ENCODE data around the gene ELK3. TPM values are rescaled to one million over a fixed set of nuclear protein-coding genes. Genes with fewer than 3 reads are reported as not detected.

Gene ELK3
- total and polyA plus RNA-seq, 2 experiments from 2014 or later = 7.3 to 9.6 TPM

DNA sequence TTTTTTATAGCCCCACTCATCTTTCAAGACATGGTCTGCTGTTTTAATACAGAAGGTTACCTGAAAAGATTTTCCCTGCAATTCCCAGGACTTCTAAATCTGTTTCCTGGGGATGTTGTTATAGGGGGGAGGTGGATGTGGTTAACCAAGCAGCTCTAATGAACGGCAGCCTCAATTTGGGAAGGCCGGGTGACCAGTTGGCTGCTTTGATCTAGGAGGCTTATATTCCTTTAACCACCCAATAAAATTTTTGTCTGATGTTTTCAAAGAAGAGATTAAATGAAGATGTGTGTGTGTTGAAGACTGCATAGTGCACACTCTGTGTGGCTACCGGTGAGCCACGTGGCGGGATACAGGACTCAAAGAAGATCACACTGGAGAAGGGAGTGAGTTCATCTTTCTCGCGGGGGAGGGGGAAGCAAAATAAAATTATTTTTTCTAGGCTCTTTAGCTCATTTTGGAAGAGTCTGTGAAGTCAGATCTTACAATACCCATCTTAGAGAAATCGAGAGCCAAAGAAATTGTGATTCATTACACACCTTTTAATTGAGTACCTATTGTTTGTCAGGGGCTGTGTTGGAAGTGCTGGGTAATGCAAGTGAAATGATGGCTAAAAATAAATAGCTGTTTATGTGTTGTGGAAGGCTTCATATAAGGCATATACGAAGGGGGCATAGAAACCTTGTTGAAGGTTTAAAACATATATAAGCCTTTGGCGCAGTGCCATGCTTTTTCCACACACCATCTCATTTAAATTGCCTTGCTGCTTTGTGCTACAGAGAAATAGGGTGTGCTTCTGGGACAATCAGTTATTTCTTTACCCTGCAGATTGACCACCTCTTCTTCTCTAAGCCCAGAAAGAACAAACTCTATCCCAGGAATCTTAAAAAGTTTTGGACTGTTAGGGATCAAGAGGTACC is 18.5 kb downstream of the ELK3 start:
- no peak for DNase-seq (ENCODE audit: low read depth in 1 of 2, low spot score in 1 of 2)

DNA sequence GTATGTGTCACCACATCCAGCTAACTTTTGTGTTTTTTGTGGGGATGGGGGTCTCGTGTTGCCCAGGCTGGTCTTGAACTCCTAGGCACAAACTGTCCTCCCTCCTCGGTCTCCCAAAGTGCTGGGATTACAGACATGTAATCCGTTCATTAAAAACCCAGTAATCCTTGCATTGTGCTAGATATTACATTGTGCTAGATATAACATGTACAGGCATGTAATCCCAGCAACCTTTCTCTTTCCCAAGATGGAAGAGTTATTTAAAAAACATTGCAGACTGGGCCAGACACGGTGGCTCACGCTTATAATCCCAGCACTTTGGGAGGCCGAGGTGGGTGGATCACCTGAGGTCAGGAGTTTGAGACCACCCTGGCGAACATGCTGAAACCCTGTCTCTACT is 19.7 kb downstream of the ELK3 start:
- H3K27ac ChIP-seq = no peak overlapping the region
- H3K27me3 ChIP-seq = no peaks in the 10 kb centered on the region
- no peaks in the 10 kb centered on the region for H3K4me1 ChIP-seq (ENCODE audit: low read depth)
- H3K4me3 ChIP-seq = no peak overlapping the region
- TF ChIP-seq, protein P1, sequence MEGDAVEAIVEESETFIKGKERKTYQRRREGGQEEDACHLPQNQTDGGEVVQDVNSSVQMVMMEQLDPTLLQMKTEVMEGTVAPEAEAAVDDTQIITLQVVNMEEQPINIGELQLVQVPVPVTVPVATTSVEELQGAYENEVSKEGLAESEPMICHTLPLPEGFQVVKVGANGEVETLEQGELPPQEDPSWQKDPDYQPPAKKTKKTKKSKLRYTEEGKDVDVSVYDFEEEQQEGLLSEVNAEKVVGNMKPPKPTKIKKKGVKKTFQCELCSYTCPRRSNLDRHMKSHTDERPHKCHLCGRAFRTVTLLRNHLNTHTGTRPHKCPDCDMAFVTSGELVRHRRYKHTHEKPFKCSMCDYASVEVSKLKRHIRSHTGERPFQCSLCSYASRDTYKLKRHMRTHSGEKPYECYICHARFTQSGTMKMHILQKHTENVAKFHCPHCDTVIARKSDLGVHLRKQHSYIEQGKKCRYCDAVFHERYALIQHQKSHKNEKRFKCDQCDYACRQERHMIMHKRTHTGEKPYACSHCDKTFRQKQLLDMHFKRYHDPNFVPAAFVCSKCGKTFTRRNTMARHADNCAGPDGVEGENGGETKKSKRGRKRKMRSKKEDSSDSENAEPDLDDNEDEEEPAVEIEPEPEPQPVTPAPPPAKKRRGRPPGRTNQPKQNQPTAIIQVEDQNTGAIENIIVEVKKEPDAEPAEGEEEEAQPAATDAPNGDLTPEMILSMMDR (IDR thresholded peaks at IDR 0.05; ENCODE audit: low read depth, low read length) = no peak
- no peaks in the 10 kb centered on the region for H3K36me3 ChIP-seq
- no peaks in the 10 kb centered on the region for H3K9me3 ChIP-seq (ENCODE audit: low read depth)
- DNase-seq (ENCODE audit: low read depth in 1 of 2, low spot score in 1 of 2) = no peak

More for the DNA sequence above, 18.5 kb downstream of the ELK3 start:
- Histone ChIP-seq H3K36me3 (no peaks in the 10 kb centered on the region), H3K9me3 (ENCODE audit: low read depth) (no peaks in the 10 kb centered on the region), H3K4me3 (no peak overlapping the region), H3K4me1 (ENCODE audit: low read depth) (no peaks in the 10 kb centered on the region), H3K27me3 (no peaks in the 10 kb centered on the region), H3K27ac (no peak overlapping the region)
- TF ChIP-seq, protein P1 (IDR thresholded peaks at IDR 0.05; ENCODE audit: low read depth, low read length) = no peak

DNA sequence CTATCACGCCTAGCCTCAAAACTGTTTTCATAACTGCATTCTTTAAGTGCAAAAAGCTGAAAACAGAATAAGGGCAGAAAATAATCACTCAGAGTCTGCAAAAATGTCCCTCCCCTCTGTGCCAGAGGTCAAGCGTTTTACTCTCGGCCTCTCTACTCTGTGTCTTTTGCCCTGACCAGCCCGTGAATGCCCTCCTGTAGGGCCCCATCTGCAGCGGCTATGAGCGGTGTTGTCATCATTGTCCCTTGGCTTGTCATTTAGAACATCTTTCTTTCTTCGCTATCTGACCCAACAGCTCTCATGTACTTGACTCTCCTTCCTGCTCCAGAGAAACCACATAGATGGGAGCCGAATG is 21.7 kb downstream of the ELK3 start:
- Histone ChIP-seq H3K9me3 (ENCODE audit: low read depth) (no peaks in the 10 kb centered on the region), H3K27me3 (no peaks in the 10 kb centered on the region), H3K4me3 (no peak overlapping the region), H3K4me1 (ENCODE audit: low read depth) (peaks cover under 1% of the 10 kb centered on the region), H3K36me3 (no peaks in the 10 kb centered on the region), H3K27ac (no peak overlapping the region)
- TF ChIP-seq, protein P1 (IDR thresholded peaks at IDR 0.05; ENCODE audit: low read depth, low read length) = no peak
- no peak for DNase-seq (ENCODE audit: low read depth in 1 of 2, low spot score in 1 of 2)

DNA sequence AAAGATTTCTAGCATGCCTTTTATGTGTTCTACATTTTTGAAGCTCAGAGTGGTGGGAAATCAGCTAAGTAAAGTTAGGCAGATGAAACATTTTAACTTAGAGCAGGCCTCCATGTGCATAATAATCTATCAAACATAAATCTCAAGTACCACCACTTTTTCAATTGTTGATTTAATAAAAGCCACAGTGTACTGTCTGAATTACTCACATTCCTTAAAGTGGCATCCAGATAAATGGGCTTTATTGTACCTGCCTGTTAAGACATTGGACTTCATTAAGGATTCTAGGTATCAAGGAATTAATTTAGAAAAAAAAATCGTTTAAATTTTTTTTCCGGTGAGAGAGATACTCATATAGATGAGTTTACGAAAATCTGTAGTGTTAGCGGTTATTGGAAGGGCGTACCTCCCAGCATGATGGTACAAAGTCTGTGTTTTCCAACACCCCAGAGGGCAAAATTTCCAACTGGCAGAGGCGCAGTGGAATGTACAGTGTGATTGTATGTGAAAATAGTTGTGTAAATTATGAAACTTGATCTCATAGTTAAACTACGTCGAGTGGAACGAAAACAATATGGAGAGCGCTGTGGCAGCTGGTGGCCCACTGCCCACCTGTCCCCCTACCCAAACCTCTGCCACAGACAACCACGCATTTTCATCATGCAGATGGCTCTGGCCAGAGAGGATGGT is 25.0 kb downstream of the ELK3 start:
- Histone ChIP-seq H3K9me3 (ENCODE audit: low read depth) (no peaks in the 10 kb centered on the region), H3K4me3 (no peak overlapping the region), H3K27me3 (no peaks in the 10 kb centered on the region), H3K4me1 (ENCODE audit: low read depth) (peaks cover 13% of the 10 kb centered on the region), H3K27ac (no peak overlapping the region), H3K36me3 (no peaks in the 10 kb centered on the region)
- DNase-seq (ENCODE audit: low read depth in 1 of 2, low spot score in 1 of 2) = no peak
- TF ChIP-seq, protein P1 (IDR thresholded peaks at IDR 0.05; ENCODE audit: low read depth, low read length) = no peak

DNA sequence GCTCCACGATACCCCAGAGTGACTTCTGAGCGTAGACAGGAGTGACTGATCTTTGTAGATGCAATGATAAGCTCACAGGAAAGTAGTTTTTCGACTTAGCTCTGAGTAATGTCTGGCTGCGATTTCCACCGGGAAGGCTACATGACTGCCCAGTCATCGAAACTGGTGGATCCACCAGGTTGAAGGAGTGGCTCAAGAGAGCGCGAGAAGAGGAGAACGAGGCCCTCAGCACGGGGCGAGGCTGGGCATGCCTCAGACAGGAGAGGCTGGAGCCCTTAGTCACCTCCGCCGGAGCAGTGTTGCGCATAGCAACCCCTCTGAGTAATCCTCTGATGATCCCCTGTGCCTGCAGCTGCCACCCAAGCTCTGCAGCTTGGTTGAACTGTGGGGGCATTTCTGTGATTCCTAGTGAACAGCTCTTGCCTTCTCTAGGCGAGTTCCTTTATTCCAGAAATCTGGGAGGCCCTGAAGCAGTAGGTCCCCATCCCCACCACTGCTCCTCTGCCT is 25.6 kb downstream of the ELK3 start:
- Histone ChIP-seq H3K9me3 (ENCODE audit: low read depth) (no peaks in the 10 kb centered on the region), H3K4me1 (ENCODE audit: low read depth) (peaks cover 19% of the 10 kb centered on the region), H3K27ac (no peak overlapping the region), H3K36me3 (no peaks in the 10 kb centered on the region), H3K4me3 (no peak overlapping the region), H3K27me3 (no peaks in the 10 kb centered on the region)
- TF ChIP-seq, protein P1 (IDR thresholded peaks at IDR 0.05; ENCODE audit: low read depth, low read length) = no peak
- DNase-seq (ENCODE audit: low read depth in 1 of 2, low spot score in 1 of 2) = peak in 1 of 2 donors; percentile 88

Measured in cardiac muscle cell (in vitro differentiated cells and primary cell).